PC-3 (cell line): ENCODE results near the gene OPTC. TPM values are rescaled to one million over a fixed set of nuclear protein-coding genes. Genes with fewer than 3 reads are reported as not detected.

Experiments
- ATAC-seq: fragments of 200-7000 bp; cut with Tn5 transposase; 2 replicates; pipeline ENCODE4 v1.9.1; 2020; ENCODE audit warnings: mild to moderate bottlenecking, moderate library complexity
- BruUV-seq: library from RNA; stranded (reverse); fragments of 400-500 nt; replicated peaks from 2 replicates; lab custom pipeline; 2021; lab: Mats Ljungman, UMichigan
- CTCF ChIA-PET: fragments of 300-600 bp; sonication (Branson Sonifier 250); formaldehyde crosslinking; loops from one replicate; lab custom pipeline; 2022; ENCODE audit warnings: antibody characterized with exemption; lab: Charles Lee
- POLR2A ChIA-PET: fragments of 300-600 bp; sonication (Branson Sonifier 250); formaldehyde crosslinking; loops from one replicate; lab custom pipeline; 2022; ENCODE audit warnings: antibody characterized with exemption; ENCODE audit not compliant: unreplicated experiment; lab: Charles Lee
- DNase-seq: peaks from one replicate; pipeline ENCODE4 v3.0.0-alpha.2; 2015
- H2AFZ ChIP-seq: fragments of 300-600 bp; sonication (generic); 2 replicates; pipeline ENCODE4 v1.6.0; 2016; ENCODE audit warnings: antibody characterized with exemption, low read length
- H3F3A ChIP-seq: fragments of 300-600 bp; sonication (generic); one replicate; pipeline ENCODE4 v1.6.0; 2017; ENCODE audit warnings: antibody characterized with exemption, low read length, control low read depth, mild to moderate bottlenecking; ENCODE audit not compliant: unreplicated experiment
- H3K27ac ChIP-seq: fragments of 300-600 bp; sonication (generic); 2 replicates; pipeline ENCODE4 v1.5.1; 2016; ENCODE audit warnings: mild to moderate bottlenecking, low read length
- H3K27me3 ChIP-seq: fragments of 300-600 bp; sonication (generic); 2 replicates; pipeline ENCODE4 v1.6.1; 2016; ENCODE audit warnings: low read length, mixed read lengths
- H3K36me3 ChIP-seq: fragments of 300-600 bp; sonication (generic); 2 replicates; pipeline ENCODE4 v1.6.1; 2016; ENCODE audit warnings: low read depth, mixed run types, low read length, mixed read lengths
- H3K4me1 ChIP-seq: fragments of 300-600 bp; sonication (generic); 2 replicates; pipeline ENCODE4 v1.5.1; 2016; ENCODE audit warnings: low read length; ENCODE audit not compliant: insufficient read depth
- H3K4me2 ChIP-seq: fragments of 300-600 bp; sonication (generic); 2 replicates; pipeline ENCODE4 v1.6.0; 2016; ENCODE audit warnings: low read length
- H3K4me3 ChIP-seq: fragments of 300-600 bp; sonication (generic); 2 replicates; pipeline ENCODE4 v1.5.1; 2016; ENCODE audit warnings: mild to moderate bottlenecking, low read length, mixed read lengths
- H3K79me2 ChIP-seq: fragments of 300-600 bp; sonication (generic); 2 replicates; pipeline ENCODE4 v1.6.1; 2017; ENCODE audit warnings: low read length, mixed read lengths
- H3K9ac ChIP-seq: fragments of 300-600 bp; sonication (generic); 2 replicates; pipeline ENCODE4 v1.6.0; 2016; ENCODE audit warnings: mild to moderate bottlenecking, low read length
- H3K9me2 ChIP-seq: fragments of 300-600 bp; sonication (generic); replicated peaks from 2 replicates; pipeline ENCODE4 v1.6.1; 2016; ENCODE audit warnings: mixed run types, low read length, mixed read lengths
- H3K9me3 ChIP-seq: fragments of 300-600 bp; sonication (generic); 2 replicates; pipeline ENCODE4 v1.6.1; 2016; ENCODE audit warnings: low read length, mixed read lengths
- H4K20me1 ChIP-seq: fragments of 300-600 bp; sonication (generic); 2 replicates; pipeline ENCODE4 v1.6.1; 2016; ENCODE audit warnings: low read length, mixed read lengths
- EZH2 ChIP-seq: fragments of 300-600 bp; sonication (generic); IDR thresholded peaks from one replicate; pipeline ENCODE4 v1.6.1; 2017; ENCODE audit warnings: antibody characterized with exemption, mild to moderate bottlenecking, low read length; ENCODE audit not compliant: unreplicated experiment
- EZH2phosphoT487 ChIP-seq: fragments of 300-600 bp; sonication (generic); IDR thresholded peaks from 2 replicates; pipeline ENCODE4 v1.6.1; 2018; ENCODE audit warnings: mild to moderate bottlenecking, antibody characterized with exemption, low read length, borderline replicate concordance
- intact Hi-C: fragments of 100-400 bp; cut with micrococcal nuclease; formaldehyde crosslinking; loops from 2 replicates; pipeline ENCODE4 v1.9.0; 2023
- total RNA-seq: library from RNA; depleted of rRNA; stranded (reverse); fragments of >200 nt; gene quantifications from 2 replicates; pipeline ENCODE4 v1.2.3, GENCODE V29; 2014
- TF ChIP-seq, protein P1 (sequence below): fragments of 300-600 bp; sonication (generic); conservative IDR thresholded peaks from 2 replicates; pipeline ENCODE4 v1.5.1; 2017; ENCODE audit warnings: antibody characterized with exemption, low read depth, mild to moderate bottlenecking, low read length

Gene OPTC
- total RNA-seq, 1 experiment from 2014 or later, result not detected

DNA sequence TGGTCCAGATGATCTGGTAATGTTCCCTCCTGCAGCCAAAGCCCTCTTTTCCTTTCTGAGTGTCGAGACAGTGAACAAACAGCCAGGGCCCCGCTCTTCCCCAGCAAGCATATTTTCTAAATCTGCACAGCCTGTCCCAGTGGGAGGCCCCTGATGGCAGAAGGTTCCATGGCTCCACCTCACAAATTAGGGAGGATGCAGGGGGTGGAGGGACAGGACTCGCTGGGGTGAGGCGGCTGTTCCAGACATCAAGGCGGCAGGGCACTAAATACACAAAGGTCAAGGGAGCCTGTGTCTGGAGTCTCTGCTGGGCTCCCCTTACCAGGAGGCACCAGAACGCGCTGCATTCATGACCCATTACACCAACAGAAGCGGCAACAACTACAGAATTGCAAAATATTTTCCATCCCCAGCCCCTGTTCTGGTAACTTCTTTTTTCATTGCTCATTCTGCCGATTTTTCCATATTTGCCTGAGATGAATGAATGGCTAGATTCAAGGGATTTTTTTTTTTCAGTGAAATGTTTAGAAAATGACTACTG lies 45.4 kb upstream of the OPTC start:
- intact Hi-C loops, result no loop called here
- ChIA-PET POLR2A (no interaction called here), CTCF (no interaction called here)
- no peak overlapping the region for H3K4me2 ChIP-seq
- DNase-seq (no peak), ATAC-seq (no peak)
- no peaks in the 10 kb centered on the region for H3K79me2 ChIP-seq
- H3K27me3 ChIP-seq, result peaks cover 87% of the 10 kb centered on the region
- H3K9me3 ChIP-seq, result no peaks in the 10 kb centered on the region
- H3K9me2 ChIP-seq, result no peaks in the 10 kb centered on the region
- no peaks in the 10 kb centered on the region for H3F3A ChIP-seq
- no peak overlapping the region for H3K27ac ChIP-seq
- no TSS peak for BruUV-seq
- H2AFZ ChIP-seq, result no peak overlapping the region
- no peaks in the 10 kb centered on the region for H3K4me1 ChIP-seq
- no peak overlapping the region for H3K4me3 ChIP-seq
- no peak overlapping the region for H3K9ac ChIP-seq
- no peaks in the 10 kb centered on the region for H4K20me1 ChIP-seq
- no peaks in the 10 kb centered on the region for H3K36me3 ChIP-seq
- TF ChIP-seq EZH2phosphoT487 (no peak), EZH2 (no peak)
- TF ChIP-seq, protein P1, sequence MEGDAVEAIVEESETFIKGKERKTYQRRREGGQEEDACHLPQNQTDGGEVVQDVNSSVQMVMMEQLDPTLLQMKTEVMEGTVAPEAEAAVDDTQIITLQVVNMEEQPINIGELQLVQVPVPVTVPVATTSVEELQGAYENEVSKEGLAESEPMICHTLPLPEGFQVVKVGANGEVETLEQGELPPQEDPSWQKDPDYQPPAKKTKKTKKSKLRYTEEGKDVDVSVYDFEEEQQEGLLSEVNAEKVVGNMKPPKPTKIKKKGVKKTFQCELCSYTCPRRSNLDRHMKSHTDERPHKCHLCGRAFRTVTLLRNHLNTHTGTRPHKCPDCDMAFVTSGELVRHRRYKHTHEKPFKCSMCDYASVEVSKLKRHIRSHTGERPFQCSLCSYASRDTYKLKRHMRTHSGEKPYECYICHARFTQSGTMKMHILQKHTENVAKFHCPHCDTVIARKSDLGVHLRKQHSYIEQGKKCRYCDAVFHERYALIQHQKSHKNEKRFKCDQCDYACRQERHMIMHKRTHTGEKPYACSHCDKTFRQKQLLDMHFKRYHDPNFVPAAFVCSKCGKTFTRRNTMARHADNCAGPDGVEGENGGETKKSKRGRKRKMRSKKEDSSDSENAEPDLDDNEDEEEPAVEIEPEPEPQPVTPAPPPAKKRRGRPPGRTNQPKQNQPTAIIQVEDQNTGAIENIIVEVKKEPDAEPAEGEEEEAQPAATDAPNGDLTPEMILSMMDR, result no peak

DNA sequence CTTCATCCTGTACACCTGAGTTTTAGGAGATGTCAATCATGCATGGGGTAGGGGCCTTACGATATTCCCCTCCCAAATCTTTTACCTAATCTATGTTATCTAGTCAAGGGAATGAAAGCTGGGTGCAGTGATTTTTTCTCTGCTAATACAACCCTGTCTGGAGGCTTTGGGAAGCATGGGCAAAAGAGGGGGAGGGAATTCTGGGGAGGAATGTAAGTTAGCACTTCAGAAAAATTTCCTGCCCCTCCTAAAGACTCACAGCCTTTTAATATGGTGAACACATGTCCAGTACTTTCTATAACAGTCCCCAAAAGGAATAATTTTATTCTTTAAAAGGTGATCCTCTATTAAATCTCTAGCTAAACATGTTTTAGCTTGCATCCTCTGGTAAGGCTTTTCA lies 44.0 kb upstream of the OPTC start:
- ChIA-PET CTCF (no interaction called here), POLR2A (no interaction called here)
- BruUV-seq, result no TSS peak
- H3K9me3 ChIP-seq, result no peaks in the 10 kb centered on the region
- DNase-seq, result no peak
- TF ChIP-seq, protein P1, result no peak
- TF ChIP-seq EZH2 (no peak), EZH2phosphoT487 (no peak)
- no peaks in the 10 kb centered on the region for H3K4me1 ChIP-seq
- intact Hi-C loops, result no loop called here
- H4K20me1 ChIP-seq, result no peaks in the 10 kb centered on the region
- H3K36me3 ChIP-seq, result no peaks in the 10 kb centered on the region
- no peak overlapping the region for H3K4me2 ChIP-seq
- H3K9ac ChIP-seq, result no peak overlapping the region
- H3K79me2 ChIP-seq, result no peaks in the 10 kb centered on the region
- H2AFZ ChIP-seq, result no peak overlapping the region
- no peak overlapping the region for H3K27ac ChIP-seq
- no peak overlapping the region for H3K4me3 ChIP-seq
- H3F3A ChIP-seq, result no peaks in the 10 kb centered on the region
- ATAC-seq, result no peak
- H3K9me2 ChIP-seq, result no peaks in the 10 kb centered on the region
- peaks cover 82% of the 10 kb centered on the region for H3K27me3 ChIP-seq

DNA sequence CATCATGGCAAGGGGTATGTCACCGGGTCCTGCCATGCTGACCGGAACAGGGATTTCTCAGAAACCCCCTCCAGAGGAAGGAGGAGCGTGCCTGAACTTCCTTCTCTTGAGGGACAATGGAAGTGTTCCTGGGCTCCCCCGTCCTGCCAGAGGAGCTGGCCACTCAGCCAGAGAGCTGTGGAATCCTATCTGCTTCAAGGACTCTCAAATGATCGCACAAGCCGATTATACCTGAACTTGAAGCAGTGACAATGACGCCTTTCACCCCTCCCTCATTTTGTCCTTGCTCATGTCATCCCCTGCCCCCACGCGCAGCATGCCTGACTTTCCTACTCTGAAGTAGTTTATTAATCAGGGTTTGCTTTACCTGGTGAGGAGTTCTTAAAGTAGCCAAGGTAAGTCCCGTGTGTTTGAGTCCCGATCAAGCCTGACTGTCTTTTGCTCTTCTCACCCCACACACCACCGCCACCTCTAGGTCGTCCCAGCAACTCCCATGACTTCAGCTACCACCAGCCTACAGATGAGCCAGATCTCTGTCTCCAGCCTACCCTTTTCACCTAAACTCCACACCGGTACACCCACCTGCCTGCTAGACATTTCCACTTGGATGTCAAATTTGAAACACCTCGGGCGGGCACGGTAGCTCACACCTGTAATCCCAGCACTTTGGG lies 43.3 kb upstream of the OPTC start:
- Histone ChIP-seq H3K4me1 (no peaks in the 10 kb centered on the region), H3K27ac (no peak overlapping the region), H3K9me3 (no peaks in the 10 kb centered on the region), H4K20me1 (no peaks in the 10 kb centered on the region), H3K27me3 (peaks cover 76% of the 10 kb centered on the region), H3K9ac (no peak overlapping the region), H2AFZ (no peak overlapping the region), H3K4me2 (no peak overlapping the region), H3K4me3 (no peak overlapping the region), H3K79me2 (no peaks in the 10 kb centered on the region), H3K36me3 (no peaks in the 10 kb centered on the region), H3F3A (no peaks in the 10 kb centered on the region), H3K9me2 (no peaks in the 10 kb centered on the region)
- BruUV-seq, result no TSS peak
- CTCF ChIA-PET, result no interaction called here
- TF ChIP-seq EZH2phosphoT487 (no peak), EZH2 (no peak)
- TF ChIP-seq, protein P1, result no peak
- POLR2A ChIA-PET, result no interaction called here
- intact Hi-C loops, result no loop called here
- no peak for ATAC-seq
- DNase-seq, result no peak
